Cardiac septum (tissue), 1 donor: ENCODE measurements around the gene PTGFRN. TPM values are rescaled to one million over a fixed set of nuclear protein-coding genes. Genes with fewer than 3 reads are reported as not detected.

Experiments used
- DNase-seq: peaks from one replicate; pipeline ENCODE4 v3.0.0-alpha.2; 2020; ENCODE audit warnings: low spot score
- intact Hi-C: fragments of 100-400 bp; cut with DNase I; formaldehyde crosslinking; loops from one replicate; pipeline ENCODE4 v1.14.0; 2022
- total RNA-seq: library from RNA; stranded (reverse); fragmentation: NEBNext Ultra II Directional; extraction: Animal tissue kit (Norgen Biotek cat#: 25700); gene quantifications from one replicate; pipeline ENCODE4 v1.2.1, GENCODE V29; 2021
- donor health status: DM: no; HTN: no; CAD: no.

PTGFRN gene
- total RNA-seq, 1 donor from 2014 or later = 216 TPM

DNA sequence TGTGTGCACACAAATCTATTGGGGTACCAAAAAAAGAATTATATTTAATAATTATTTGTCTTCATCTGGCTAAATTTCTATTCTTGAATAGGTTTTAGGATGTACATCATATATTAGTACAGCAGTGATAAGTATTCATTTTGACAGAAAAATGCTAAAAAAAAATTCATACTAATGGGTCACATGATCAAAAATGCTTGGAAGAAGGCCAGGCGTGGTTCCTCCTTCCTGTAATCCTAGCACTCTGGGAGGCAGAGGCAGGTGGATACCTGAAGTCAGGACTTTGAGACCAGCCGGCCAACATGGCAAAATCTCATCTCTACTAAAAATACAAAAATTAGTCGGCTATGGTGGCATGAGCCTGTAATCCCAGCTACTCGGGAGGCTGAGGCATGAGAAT is 26.9 kb upstream of the PTGFRN start:
- intact Hi-C loops = no loop called here
- DNase-seq = no peak

GRCh38 chr1:116886291-116886878 is 23.3 kb upstream of the PTGFRN start:
- intact Hi-C loops = no loop called here
- no peak for DNase-seq

- DNase-seq = no peak
- intact Hi-C loops = no loop called here
These were observed 22.5 kb upstream of the PTGFRN start for GRCh38 chr1:116887212-116887611.

DNA sequence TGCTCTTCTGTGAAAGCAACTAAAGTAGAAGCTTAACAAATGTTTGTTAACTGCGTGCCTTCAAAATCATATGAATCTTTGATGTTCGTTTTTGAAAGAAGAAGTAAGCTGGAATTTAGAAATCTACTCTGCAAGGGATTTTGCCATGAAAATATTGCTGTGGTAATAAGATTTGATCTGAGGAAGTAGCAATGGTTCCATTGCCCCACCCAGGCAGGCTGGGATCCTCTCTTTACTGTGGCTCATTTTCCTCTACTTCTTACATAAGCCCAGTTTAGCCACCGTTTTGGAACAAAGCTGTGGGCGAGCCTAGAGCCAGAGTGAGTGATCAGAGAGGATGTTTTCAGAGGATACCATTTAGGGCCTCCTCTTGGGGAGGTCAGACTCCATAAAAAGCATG is 20.3 kb upstream of the PTGFRN start:
- intact Hi-C loops = no loop called here
- no peak for DNase-seq

DNA sequence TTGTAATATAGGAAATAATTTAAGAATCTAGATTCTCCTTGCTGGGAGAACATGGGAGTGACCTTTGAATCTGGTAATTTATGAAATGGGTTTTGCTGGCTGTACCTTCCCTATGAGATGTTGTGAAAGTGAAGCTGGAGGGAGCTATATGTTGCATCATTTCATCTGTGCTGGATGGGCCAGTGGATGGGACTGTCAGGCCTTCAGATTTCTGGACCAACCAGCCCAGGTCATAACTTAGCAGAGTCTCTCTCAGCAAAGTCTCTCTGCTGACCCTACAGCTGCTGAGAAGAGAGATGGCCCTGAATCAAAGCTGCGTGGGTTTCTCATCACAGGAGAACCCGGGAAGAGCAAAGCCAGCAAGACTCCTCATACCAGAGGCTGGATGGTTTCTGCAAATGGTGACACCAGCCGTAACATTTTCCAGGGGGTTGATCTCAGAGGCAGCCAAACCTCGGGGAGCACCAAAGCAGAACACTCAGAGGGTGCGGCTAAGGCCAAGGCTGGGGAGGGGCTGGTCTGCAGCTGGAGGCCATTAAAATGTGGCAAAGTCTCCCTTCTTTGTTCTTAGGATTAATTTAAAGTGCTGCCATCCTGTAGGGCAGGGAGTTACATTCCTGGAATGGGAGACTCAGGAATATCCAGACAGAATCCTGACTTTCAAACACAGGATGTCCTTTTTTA is 18.2 kb upstream of the PTGFRN start:
- intact Hi-C loops = no loop called here
- no peak for DNase-seq

DNA sequence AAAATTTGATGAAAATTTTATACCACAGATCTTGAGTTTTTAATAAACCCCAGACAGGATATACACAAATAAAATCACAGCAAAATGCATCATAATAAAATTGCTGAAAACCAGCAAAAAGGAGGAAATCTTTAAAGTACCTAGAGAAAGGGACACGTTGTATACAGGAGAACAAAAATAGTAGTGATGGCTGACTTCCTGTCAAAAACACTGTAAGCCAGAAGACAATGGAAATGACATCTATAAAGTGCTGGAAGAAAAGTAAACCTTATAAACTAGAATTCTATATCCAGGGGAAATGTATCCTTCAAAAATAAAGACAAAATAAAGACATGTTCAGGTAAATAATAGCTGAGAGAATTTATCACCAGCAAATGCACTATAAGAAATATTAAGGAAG is 14.6 kb upstream of the PTGFRN start:
- intact Hi-C loops = no loop called here

DNA sequence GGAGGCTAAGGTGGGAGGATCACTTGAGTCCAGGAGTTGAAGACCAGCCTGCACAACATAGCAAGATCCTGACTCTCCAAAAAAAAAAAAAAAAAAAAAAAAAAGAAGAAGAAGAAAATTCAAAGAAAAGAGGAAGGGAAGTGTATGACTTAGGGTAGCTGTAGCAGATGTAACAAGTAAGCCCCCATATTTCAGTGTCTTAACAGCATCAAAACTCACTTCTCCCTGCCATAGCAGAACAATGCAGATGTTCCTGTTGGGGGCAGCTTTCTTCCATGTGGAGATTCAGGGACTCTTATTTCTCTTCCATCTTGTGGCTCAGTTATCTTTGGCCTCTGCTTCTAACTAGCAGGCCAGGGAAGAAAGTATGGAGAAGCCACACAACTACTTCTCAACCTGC is 10.2 kb upstream of the PTGFRN start:
- intact Hi-C loops = no loop called here
- no peak for DNase-seq

More for the DNA sequence above, 14.6 kb upstream of the PTGFRN start:
- no peak for DNase-seq

GRCh38 chr1:116900471-116901365 is 9.0 kb upstream of the PTGFRN start:
- no peak for DNase-seq
- intact Hi-C loops = no loop called here

- no peak for DNase-seq
- intact Hi-C loops = no loop called here
These were observed 7.7 kb upstream of the PTGFRN start for GRCh38 chr1:116902027-116902426.

GRCh38 chr1:116902723-116903383 is 6.9 kb upstream of the PTGFRN start:
- intact Hi-C loops = no loop called here
- no peak for DNase-seq

- DNase-seq = no peak
- intact Hi-C loops = no loop called here
These were observed 4.9 kb upstream of the PTGFRN start for GRCh38 chr1:116904791-116905320.

- peak; percentile 20 for DNase-seq
- intact Hi-C loops = no loop called here
These were observed 2.9 kb upstream of the PTGFRN start for GRCh38 chr1:116906812-116907211.

GRCh38 chr1:116907351-116907750 is 2.4 kb upstream of the PTGFRN start:
- DNase-seq = no peak
- intact Hi-C loops = no loop called here

DNA sequence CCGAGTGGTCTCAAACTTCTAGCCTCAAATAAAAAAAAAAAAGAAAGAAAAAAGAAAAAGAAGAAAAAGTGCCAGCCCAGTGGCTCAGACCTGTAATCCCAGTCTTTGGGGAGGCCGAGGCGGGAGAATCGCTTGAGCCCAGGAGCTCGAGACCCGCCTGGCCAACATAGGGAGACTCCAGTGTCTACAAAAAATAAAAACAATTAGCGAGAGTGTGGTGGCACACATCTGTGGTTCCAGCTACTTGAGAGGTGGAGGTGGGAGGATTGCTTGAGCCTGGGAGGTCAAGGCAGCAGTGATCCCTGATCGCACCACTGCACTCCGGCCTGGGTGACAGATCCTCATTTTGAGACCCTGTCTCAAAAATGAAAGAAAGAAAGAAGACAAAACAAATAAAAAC is 1.4 kb upstream of the PTGFRN start:
- intact Hi-C loops = no loop called here
- DNase-seq = no peak

DNA sequence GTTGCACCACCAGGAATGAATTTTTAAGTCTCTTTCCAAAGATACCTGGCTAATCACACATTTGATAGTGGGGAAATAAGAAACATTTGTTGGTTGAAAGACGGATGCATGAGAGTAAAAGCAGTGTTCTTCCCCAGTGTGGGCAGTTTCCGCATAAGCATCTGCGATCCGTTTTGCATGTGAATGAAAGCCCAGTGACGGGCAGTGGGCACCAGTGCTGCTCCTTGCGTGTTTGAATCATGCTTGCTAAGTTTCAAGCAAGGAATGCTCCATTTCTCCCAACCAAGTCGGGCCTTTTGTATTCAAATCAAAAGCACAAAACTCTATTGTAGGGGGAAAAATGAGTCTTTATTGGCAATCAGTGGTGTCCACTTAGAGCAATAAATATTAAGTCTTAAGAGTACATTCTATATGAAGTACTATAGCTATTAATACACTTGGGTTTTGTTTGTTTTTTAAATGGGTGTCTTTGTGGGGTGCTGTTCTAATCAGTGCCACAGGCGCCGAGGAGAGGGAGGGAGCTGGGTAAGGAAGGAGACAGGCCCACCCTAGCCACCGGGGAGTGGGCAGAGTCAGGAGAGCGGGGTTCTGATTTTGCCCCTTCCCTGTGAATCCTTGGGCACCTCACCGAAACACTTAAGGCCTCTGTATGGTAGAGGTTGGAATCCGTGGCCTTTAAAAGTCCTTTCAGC is 750 bp upstream of the PTGFRN start:
- intact Hi-C loops = no loop called here
- DNase-seq = no peak

DNA sequence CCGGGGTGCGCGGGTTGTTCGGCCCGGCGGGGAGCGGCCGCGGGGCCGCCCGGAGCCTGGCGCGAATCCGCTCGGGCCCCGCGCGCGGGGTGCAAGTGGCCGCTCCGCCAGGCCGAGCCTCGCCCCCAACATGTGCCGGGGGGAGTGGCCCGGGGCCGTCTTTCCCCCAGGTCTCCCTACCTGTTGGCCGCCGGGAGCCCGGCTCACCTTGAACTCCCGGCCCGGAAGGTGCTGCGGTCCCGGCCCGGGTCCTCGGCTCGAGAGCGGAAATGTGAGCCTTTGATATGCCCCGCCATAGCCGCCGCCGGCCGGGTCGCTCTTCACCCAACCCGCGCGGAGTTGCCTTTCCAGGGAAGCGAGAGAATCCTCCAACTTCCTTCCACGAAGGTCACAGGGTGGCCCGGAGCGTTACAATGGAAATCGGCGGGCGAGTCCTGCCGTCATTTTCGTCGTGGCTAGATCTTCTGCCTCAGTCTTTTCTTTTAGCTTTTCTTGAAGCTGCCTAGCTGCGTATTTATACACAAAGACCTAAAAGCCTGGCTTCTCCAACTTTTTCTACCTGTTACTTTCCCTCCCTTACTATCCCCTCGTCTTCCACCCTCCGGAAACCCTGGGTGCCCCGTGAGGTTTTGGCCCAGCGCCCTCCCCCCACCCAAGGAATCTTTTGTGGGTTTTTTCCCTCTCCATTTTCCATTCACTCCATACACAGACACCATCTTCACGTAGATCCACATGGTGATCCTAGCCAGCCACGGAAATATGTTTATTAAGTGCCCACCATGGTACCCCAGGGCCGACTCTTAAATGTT is 867 bp downstream of the PTGFRN start:
- intact Hi-C loops = loop anchor here (10.0 kb wide), 1 partner anchor 336 kb away; the partner anchor contains the start of gene CD58
- DNase-seq = no peak

- intact Hi-C loops = loop anchor here (10.0 kb wide), 1 partner anchor 336 kb away; the partner anchor contains the start of gene CD58
- no peak for DNase-seq
These were observed 1.5 kb downstream of the PTGFRN start for GRCh38 chr1:116911188-116911553.

- intact Hi-C loops = loop anchor here (10.0 kb wide), 1 partner anchor 337 kb away; the partner anchor contains the start of gene CD58
- DNase-seq = no peak
These were observed 2.2 kb downstream of the PTGFRN start for GRCh38 chr1:116911779-116912469.
